PFSK-1 (cell line): ENCODE data around the gene U2AF2.

Source experiments
- FOXP2 ChIP-seq: optimal IDR thresholded peaks from 2 replicates; pipeline ENCODE3; 2011; ENCODE audit warnings: borderline replicate concordance, control low read depth, inconsistent platforms; ENCODE audit not compliant: insufficient read depth; ENCODE audit errors: extremely low read length, extremely low read depth
- POLR2AphosphoS5 ChIP-seq: IDR thresholded peaks from 2 replicates; pipeline ENCODE4 v1.6.1; 2012; ENCODE audit warnings: low read depth, mild to moderate bottlenecking, control low read depth, low read length, moderate library complexity
- SIN3A ChIP-seq: IDR thresholded peaks from 2 replicates; pipeline ENCODE4 v1.6.1; 2012; ENCODE audit warnings: mild to moderate bottlenecking, low read length, moderate library complexity, borderline replicate concordance; ENCODE audit not compliant: insufficient read depth
- TAF1 ChIP-seq: IDR thresholded peaks from 2 replicates; pipeline ENCODE4 v1.6.1; 2012; ENCODE audit warnings: low read length, control low read depth, borderline replicate concordance; ENCODE audit not compliant: insufficient read depth
- TF ChIP-seq, protein P1 (sequence below), 2 experiments: IDR thresholded peaks; 2 replicates each; pipeline versions ENCODE4 v1.6.1 to v1.8.0; 2011 to 2012; ENCODE audit warnings: low read depth in 2 of 2, low read length in 2 of 2, control low read depth in 1 of 2, inconsistent platforms in 1 of 2, mild to moderate bottlenecking in 1 of 2, moderate library complexity in 1 of 2; ENCODE audit not compliant: insufficient read depth in 1 of 2

Gene U2AF2

DNA sequence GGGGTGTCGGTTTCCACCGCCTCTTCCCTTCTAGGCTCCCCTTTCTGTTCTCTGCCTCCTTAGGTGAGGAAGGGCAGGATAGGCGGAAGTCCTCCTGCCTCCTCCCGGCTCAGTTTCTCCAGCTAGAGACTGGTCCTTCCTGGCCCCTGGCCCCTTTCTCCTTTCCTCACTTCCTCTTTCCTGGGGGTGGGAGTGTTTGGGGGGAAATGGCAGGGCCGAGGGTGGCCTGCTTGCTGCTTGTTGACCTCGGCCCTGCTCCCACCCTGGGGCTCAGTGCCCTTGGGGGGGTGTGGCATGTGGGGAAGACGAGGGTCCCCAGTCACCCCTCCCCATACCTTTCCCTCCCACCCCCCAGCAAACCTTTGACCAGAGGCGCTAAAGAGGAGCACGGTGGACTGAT lies 5.0 kb downstream of the U2AF2 start:
- no peak for TF ChIP-seq SIN3A

DNA sequence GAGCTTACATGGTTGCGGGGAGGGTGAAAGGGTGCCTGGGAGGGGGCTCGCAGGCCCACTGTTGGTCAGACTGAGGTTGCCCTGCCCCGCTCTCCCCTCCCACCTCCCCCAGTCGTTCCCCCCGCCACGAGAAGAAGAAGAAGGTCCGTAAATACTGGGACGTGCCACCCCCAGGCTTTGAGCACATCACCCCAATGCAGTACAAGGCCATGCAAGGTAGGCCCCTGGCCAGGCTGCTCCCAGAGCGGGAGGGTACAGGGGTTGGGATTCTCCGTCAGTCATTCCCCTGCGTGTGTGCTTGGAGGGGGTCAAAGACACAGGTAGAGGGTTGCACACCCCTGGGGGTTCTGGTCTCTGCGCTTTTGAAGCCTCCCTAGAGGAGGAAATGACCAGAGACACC lies 5.6 kb downstream of the U2AF2 start:
- TF ChIP-seq TAF1 (no peak), SIN3A (no peak), FOXP2 (no peak), POLR2AphosphoS5 (no peak)
- TF ChIP-seq, protein P1, sequence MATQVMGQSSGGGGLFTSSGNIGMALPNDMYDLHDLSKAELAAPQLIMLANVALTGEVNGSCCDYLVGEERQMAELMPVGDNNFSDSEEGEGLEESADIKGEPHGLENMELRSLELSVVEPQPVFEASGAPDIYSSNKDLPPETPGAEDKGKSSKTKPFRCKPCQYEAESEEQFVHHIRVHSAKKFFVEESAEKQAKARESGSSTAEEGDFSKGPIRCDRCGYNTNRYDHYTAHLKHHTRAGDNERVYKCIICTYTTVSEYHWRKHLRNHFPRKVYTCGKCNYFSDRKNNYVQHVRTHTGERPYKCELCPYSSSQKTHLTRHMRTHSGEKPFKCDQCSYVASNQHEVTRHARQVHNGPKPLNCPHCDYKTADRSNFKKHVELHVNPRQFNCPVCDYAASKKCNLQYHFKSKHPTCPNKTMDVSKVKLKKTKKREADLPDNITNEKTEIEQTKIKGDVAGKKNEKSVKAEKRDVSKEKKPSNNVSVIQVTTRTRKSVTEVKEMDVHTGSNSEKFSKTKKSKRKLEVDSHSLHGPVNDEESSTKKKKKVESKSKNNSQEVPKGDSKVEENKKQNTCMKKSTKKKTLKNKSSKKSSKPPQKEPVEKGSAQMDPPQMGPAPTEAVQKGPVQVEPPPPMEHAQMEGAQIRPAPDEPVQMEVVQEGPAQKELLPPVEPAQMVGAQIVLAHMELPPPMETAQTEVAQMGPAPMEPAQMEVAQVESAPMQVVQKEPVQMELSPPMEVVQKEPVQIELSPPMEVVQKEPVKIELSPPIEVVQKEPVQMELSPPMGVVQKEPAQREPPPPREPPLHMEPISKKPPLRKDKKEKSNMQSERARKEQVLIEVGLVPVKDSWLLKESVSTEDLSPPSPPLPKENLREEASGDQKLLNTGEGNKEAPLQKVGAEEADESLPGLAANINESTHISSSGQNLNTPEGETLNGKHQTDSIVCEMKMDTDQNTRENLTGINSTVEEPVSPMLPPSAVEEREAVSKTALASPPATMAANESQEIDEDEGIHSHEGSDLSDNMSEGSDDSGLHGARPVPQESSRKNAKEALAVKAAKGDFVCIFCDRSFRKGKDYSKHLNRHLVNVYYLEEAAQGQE (IDR thresholded peaks at IDR 0.05; ENCODE audit: insufficient read depth in 1 of 2, low read depth in 2 of 2, low read length in 2 of 2), result no peak

DNA sequence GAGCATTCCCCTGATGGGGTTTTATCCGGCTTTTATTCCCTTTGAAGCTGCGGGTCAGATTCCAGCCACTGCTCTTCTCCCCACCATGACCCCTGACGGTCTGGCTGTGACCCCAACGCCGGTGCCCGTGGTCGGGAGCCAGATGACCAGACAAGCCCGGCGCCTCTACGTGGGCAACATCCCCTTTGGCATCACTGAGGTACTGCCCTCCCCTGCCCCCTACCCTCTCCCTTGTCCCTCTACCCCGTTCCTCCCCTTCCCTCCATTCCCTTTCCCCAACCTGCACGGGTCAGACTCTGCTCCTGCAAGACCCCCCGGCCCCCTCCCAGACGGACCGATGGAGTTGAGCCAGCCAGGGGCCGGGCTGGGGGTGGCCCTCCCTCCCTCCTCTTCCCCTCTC lies 6.2 kb downstream of the U2AF2 start:
- TF ChIP-seq FOXP2 (no peak), TAF1 (no peak), SIN3A (no peak), POLR2AphosphoS5 (no peak)
- TF ChIP-seq, protein P1 (IDR thresholded peaks at IDR 0.05; ENCODE audit: insufficient read depth in 1 of 2, low read depth in 2 of 2, low read length in 2 of 2), result no peak

DNA sequence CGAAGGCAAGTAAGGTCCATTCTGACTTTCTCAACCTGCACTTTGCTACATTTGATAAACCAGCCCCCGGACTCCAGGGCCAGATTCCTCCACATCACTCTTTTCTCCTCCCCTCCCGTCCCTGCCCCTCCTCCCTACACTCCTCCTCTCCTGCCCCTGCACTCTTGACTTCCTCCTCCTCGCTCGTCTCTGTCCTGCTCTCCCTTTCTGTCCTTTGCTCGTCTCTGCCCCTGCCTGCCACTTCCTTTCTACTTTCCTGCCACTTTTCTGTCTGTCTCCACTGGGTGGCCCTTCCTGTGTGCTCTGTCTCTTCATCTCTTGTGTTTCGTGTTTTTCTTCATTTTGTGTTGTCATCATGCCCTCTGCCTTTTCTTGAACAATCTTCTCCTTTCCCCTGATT lies 7.0 kb downstream of the U2AF2 start:
- TF ChIP-seq FOXP2 (no peak), SIN3A (no peak), POLR2AphosphoS5 (no peak), TAF1 (no peak)
- TF ChIP-seq, protein P1 (IDR thresholded peaks at IDR 0.05; ENCODE audit: insufficient read depth in 1 of 2, low read depth in 2 of 2, low read length in 2 of 2), result no peak

DNA sequence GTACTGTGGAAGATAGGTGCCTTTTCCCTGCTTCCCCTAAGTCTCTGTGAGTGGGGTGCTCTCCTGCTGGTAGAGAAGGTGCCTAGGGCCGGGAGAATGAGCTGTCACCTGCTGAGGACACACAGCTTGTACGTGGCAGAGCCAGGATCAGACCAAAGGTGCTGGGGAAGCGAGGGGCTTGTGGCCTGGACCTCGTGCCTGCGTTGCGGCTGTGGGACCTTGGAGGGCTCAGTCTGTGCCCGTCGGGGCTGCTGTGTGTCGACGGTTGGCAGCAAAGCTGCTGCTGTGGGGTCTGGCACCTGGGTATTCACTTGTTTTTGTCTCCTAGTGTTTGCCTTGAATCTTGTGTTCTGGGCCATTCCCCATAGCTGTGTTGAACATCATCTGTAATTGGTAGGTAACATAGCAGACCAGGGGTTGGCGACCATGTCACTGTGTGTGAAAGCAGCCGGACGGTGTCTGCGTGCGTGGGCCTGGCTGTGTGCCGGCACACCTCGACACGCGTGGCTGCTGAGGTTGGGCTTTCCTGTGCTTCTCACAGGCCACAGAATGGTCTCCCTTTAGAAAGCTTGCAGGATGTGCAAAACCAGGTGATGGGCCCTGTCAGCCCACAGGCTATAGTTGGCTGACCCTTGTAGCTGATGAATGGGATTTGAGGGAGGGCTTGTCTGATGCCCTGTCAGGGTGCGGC lies 9.2 kb downstream of the U2AF2 start:
- TF ChIP-seq SIN3A (no peak), FOXP2 (no peak), POLR2AphosphoS5 (no peak), TAF1 (no peak)
- TF ChIP-seq, protein P1 (IDR thresholded peaks at IDR 0.05; ENCODE audit: insufficient read depth in 1 of 2, low read depth in 2 of 2, low read length in 2 of 2), result no peak
